Lower leg skin (tissue), 4 donors: ENCODE measurements around the gene MEX3D. TPM values are rescaled to one million over a fixed set of nuclear protein-coding genes. Genes with fewer than 3 reads are reported as not detected.
A peak's percentile ranks its signal among the peaks of the same experiment; 100 is the strongest.

Experiments used
- DNase-seq, 2 donors: peaks; one replicate each; pipeline ENCODE4 v3.0.0-alpha.2; 2019; ENCODE audit warnings: low spot score in 2 of 2
- H3K4me3 ChIP-seq: fragments of 200-600 bp; sonication (generic); 2 replicates; pipeline ENCODE4 v1.5.1; 2017; ENCODE audit warnings: mild to moderate bottlenecking, low read depth; ENCODE audit not compliant: poor library complexity, severe bottlenecking
- POLR2A ChIP-seq, 2 donors: fragments of 450-650 bp; IDR thresholded peaks; one replicate each; pipeline ENCODE4 v1.6.1; 2016 to 2017; ENCODE audit warnings: antibody characterized with exemption in 2 of 2, mild to moderate bottlenecking in 1 of 2, moderate library complexity in 1 of 2
- WGBS, 2 donors: methylation state at CpG; one replicate each; pipeline ENCODE4 v1.1.5; 2018; 5-methylcytosine and 5-hydroxymethylcytosine counted together
- intact Hi-C: fragments of 100-400 bp; cut with DNase I; formaldehyde crosslinking; loops from one replicate; pipeline ENCODE4 v1.15.0; 2023; ENCODE audit warnings: low total_unique reads
- total RNA-seq, 4 donors: library from RNA; depleted of rRNA; stranded (reverse); fragments of >200 nt; gene quantifications; one replicate each; pipeline ENCODE4 v1.1.0, GENCODE V29; 2016
- TF ChIP-seq, protein P1 (sequence below), 3 donors: fragments of 450-650 bp; IDR thresholded peaks; one replicate each; pipeline ENCODE4 v1.5.1; 2016; ENCODE audit warnings: antibody characterized with exemption in 3 of 3, mild to moderate bottlenecking in 3 of 3, moderate library complexity in 2 of 3

Gene MEX3D
- total RNA-seq, 4 donors from 2014 or later, result 37.3 to 44.1 (median 42.2) TPM

DNA sequence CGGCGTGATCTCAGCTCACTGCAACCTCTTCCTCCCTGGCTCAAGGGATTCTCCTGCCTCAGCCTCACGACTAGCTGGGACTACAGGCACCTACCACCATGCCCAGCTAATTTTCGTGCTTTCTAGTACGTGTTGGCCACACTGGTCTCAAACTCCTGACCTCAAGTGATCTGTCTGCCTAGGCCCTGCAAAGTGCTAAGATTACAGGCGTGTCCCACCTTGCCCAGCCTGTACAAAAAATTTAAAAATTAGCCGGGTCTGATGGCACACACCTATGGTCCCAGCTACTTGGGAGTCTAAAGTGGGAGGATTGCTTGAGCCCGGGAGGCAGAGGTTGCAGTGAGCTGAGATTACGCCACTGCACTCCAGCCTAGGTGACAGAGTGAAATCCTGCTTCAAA, 4.7 kb upstream of the MEX3D start:
- DNase-seq, result no peak
- TF ChIP-seq POLR2A (IDR thresholded peaks at IDR 0.05), result no peak
- TF ChIP-seq, protein P1, sequence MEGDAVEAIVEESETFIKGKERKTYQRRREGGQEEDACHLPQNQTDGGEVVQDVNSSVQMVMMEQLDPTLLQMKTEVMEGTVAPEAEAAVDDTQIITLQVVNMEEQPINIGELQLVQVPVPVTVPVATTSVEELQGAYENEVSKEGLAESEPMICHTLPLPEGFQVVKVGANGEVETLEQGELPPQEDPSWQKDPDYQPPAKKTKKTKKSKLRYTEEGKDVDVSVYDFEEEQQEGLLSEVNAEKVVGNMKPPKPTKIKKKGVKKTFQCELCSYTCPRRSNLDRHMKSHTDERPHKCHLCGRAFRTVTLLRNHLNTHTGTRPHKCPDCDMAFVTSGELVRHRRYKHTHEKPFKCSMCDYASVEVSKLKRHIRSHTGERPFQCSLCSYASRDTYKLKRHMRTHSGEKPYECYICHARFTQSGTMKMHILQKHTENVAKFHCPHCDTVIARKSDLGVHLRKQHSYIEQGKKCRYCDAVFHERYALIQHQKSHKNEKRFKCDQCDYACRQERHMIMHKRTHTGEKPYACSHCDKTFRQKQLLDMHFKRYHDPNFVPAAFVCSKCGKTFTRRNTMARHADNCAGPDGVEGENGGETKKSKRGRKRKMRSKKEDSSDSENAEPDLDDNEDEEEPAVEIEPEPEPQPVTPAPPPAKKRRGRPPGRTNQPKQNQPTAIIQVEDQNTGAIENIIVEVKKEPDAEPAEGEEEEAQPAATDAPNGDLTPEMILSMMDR (IDR thresholded peaks at IDR 0.05), result no peak
- H3K4me3 ChIP-seq, result no peak overlapping the region
- WGBS, 2 donors, result 82 to 83% methylated on average over 9 of the region's 9 CpGs
- intact Hi-C loops, result no loop called here

GRCh38 chr19:1571358-1571757, 3.2 kb upstream of the MEX3D start:
- TF ChIP-seq POLR2A (IDR thresholded peaks at IDR 0.05), result no peak
- TF ChIP-seq, protein P1 (IDR thresholded peaks at IDR 0.05), result no peak
- WGBS, 2 donors, result 90 to 93% methylated on average over 12 of the region's 12 CpGs
- no peak for DNase-seq
- intact Hi-C loops, result no loop called here
- H3K4me3 ChIP-seq, result no peak overlapping the region

GRCh38 chr19:1570836-1571235, 2.7 kb upstream of the MEX3D start:
- no peak for DNase-seq
- H3K4me3 ChIP-seq, result no peak overlapping the region
- intact Hi-C loops, result no loop called here
- 96 to 97% methylated on average over 13 of the region's 13 CpGs for WGBS, 2 donors
- TF ChIP-seq, protein P1 (IDR thresholded peaks at IDR 0.05), result no peak

GRCh38 chr19:1569997-1570396, 1.9 kb upstream of the MEX3D start:
- no peak overlapping the region for H3K4me3 ChIP-seq
- 72 to 73% methylated on average over 4 of the region's 4 CpGs for WGBS, 2 donors
- intact Hi-C loops, result no loop called here
- no peak for TF ChIP-seq POLR2A (IDR thresholded peaks at IDR 0.05)
- TF ChIP-seq, protein P1 (IDR thresholded peaks at IDR 0.05), result no peak
- DNase-seq, result no peak

DNA sequence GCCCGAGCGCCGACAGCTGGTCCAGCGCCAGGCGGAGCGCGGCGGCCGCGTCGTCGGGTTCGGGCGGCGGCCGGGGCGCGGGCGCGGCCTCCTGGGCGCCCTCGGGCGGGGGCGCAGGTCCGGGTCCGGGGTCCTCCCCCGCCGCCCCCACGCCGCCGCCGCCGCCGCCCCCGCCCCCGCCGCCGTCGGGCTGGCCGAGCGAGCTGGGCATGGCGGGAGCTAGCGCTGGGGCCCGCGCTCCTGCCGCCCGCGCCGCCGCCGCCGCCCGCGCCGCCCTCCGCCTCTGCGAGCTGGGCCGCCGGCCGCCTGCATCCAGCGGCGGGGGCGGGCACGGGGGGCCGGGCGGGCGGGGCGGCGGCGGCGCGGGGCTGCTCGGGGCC, 287 bp downstream of the MEX3D start:
- no peak for DNase-seq
- WGBS, 2 donors, result no CpG with 5 or more reads among the region's 73 CpGs
- intact Hi-C loops, result no loop called here
- no peak for TF ChIP-seq POLR2A (IDR thresholded peaks at IDR 0.05)
- TF ChIP-seq, protein P1 (IDR thresholded peaks at IDR 0.05), result no peak
- H3K4me3 ChIP-seq, result no peak overlapping the region

DNA sequence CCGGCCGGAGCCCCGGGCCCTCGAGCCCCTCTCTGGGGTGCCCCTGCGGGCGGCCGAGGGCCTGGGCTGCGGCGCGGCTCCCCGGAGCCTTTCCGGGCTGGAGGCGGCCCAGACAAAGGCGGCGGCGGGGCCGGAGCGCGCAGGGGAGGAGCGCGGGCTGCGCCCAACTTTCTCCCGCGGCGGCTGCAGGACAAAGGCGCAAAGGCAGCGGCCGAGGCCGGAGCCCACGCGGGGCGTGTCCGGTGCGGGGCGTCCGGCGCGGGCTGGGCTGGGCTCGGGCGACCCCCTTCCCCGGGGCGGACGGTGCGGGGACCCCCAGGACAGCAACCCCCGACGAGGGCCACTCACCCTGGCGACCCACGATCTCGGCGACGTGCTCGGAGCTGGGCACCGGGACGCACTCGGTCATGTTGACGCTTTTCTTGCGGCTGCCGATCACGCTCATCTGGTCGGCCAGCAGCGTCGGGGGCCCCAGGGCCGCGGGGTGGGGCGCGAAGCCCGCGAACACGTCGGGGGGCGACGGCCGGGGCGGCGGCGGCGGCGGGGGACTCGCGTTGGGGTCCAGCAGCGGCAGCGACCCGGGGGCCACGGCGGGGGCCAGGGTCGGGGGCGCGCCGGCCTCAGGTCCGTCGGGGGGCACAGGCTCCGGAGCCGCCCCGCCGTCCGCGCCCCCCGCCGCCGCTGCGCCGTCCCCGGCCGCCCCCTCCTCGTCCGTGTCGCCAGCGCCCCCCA, 843 bp downstream of the MEX3D start:
- no peak for DNase-seq
- TF ChIP-seq POLR2A (IDR thresholded peaks at IDR 0.05), result no peak
- TF ChIP-seq, protein P1 (IDR thresholded peaks at IDR 0.05), result no peak
- peak overlapping the region; percentile 50 for H3K4me3 ChIP-seq
- WGBS, 2 donors, result 0 to 2% methylated on average over 17 to 34 of the region's 108 CpGs
- intact Hi-C loops, result no loop called here
